ENCODE results near the gene PCDHB13. TPM values are rescaled to one million over a fixed set of nuclear protein-coding genes. Genes with fewer than 3 reads are reported as not detected.
"Not testable (repeated sequence)": the region's sequence is repeated elsewhere in the genome, so short reads cannot be mapped to it uniquely, and the experiment has no call there.

PCDHB13 gene
- polyA plus RNA-seq, 3 donors: 6.9 to 7.9 (median 7.2) TPM

GRCh38 chr5:141241496-141241895 lies 27.8 kb downstream of the PCDHB13 start:
- no peak for DNase-seq (ENCODE audit: extremely low read depth in 1 of 11, low read depth in 9 of 11, low spot score in 4 of 11)

- peak in 2 of 11 donors; percentile 20 to 27 for DNase-seq (ENCODE audit: extremely low read depth in 1 of 11, low read depth in 9 of 11, low spot score in 4 of 11)
Measured at GRCh38 chr5:141245250-141245717, 31.6 kb downstream of the PCDHB13 start, which contains the start of gene PCDHB15. Gene PCDHB15 (plus strand): TSS chr5:141245395. CDS start chr5:141245579, 184 bp downstream.

DNA sequence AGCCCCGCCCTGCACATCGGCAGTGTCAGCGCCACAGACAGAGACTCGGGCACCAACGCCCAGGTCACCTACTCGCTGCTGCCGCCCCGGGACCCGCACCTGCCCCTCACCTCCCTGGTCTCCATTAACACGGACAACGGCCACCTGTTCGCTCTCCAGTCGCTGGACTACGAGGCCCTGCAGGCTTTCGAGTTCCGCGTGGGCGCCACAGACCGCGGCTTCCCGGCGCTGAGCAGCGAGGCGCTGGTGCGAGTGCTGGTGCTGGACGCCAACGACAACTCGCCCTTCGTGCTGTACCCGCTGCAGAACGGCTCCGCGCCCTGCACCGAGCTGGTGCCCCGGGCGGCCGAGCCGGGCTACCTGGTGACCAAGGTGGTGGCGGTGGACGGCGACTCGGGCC lies 33.3 kb downstream of the PCDHB13 start:
- not testable (repeated sequence) for DNase-seq (ENCODE audit: extremely low read depth in 1 of 11, low read depth in 9 of 11, low spot score in 4 of 11)

DNA sequence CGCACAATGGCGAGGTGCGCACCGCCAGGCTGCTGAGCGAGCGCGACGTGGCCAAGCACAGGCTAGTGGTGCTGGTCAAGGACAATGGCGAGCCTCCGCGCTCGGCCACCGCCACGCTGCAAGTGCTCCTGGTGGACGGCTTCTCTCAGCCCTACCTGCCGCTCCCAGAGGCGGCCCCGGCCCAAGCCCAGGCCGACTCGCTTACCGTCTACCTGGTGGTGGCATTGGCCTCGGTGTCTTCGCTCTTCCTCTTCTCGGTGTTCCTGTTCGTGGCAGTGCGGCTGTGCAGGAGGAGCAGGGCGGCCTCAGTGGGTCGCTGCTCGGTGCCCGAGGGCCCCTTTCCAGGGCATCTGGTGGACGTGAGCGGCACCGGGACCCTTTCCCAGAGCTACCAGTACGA lies 33.7 kb downstream of the PCDHB13 start:
- DNase-seq (ENCODE audit: extremely low read depth in 1 of 11, low read depth in 9 of 11, low spot score in 4 of 11): not testable (repeated sequence)

DNA sequence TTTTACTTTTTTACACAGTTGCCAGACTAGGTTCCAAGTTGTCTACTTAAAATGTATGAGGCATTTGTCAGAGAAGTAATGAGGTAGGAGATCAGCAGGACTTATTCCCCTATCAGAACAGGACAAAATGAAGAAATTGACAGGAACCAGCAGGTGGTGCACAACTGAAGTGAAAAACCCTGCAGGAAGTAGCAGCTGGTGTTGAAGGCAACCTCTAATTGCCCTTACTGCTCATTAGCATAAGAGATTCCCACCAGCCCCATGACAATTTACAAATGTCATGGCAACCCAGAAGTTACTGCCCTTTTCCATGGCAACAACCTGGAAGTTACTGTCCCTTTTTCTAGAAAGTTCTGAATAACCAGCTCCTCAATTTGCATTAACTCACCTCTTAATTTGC lies 36.9 kb downstream of the PCDHB13 start:
- no peak for DNase-seq (ENCODE audit: extremely low read depth in 1 of 11, low read depth in 9 of 11, low spot score in 4 of 11)

DNA sequence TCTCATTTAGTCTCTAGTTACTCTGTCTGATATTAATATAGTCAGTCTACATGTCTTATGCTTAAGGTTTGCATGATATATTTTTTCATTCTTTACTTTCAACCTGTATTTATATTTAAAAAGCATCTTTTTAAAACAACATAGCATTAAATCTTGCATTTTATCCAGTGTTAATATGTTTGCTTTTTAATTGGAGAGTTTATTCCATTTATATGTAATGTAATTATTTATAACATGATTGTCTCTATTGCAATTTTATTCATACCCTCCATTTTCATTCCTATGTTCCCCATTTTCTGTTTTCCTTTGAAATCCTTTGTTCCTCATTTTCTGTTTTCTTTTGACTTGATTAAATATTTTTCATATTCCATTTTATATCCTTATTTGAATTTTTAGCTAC lies 44.7 kb downstream of the PCDHB13 start:
- DNase-seq (ENCODE audit: extremely low read depth in 1 of 11, low read depth in 9 of 11, low spot score in 4 of 11): no peak

GRCh38 chr5:141258948-141259347 lies 45.2 kb downstream of the PCDHB13 start:
- DNase-seq (ENCODE audit: extremely low read depth in 1 of 11, low read depth in 9 of 11, low spot score in 4 of 11): no peak

DNA sequence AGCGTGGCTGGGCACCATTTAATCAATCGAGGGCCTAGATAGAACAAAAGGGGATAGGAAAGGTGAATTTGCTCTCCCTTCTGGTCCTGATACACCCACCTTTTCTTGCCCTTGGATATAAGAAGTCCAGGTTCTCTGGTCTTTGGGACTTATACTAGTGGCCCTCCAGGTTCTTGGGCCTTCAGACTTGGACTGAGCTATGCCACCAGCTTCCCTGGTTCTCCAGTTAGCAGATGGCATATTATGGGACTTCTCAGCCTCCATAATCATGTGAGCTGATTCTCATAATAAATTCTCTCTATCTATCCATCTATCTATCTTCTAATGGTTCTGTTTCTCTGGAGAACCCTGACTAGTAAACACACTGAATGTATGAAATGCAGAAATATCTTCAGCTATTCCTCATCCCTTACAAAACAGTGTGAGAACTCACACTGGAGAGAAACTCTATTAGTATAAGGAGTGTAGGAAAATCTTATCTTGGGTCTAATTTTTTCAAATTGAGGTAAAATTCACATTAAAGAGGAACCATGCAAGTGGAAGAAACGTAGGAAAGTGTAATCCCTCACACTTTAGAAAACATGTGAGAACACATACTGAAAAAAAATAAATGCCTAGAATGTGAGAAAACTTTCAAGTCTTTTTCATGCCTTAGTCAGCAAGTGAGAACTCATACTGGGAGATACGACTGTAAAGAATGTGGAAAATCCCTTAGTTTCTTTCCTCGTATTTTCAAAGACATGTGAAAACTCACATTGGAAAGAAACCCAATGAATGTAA lies 46.9 kb downstream of the PCDHB13 start:
- no peak for DNase-seq (ENCODE audit: extremely low read depth in 1 of 11, low read depth in 9 of 11, low spot score in 4 of 11)

GRCh38 chr5:141261238-141261546 lies 47.5 kb downstream of the PCDHB13 start:
- no peak for DNase-seq (ENCODE audit: extremely low read depth in 1 of 11, low read depth in 9 of 11, low spot score in 4 of 11)

Other genes starting within 250 kb of the PCDHB13 start
- under 1 TPM; 0.52 to 0.65 (median 0.64) TPM for gene PCDHAC2, start 247.4 kb upstream of the PCDHB13 start, polyA plus RNA-seq (ENCODE audit: insufficient read length in 3 of 3)
- gene PCDHB1, start 162.5 kb upstream of the PCDHB13 start, polyA plus RNA-seq (ENCODE audit: insufficient read length in 3 of 3): under 1 TPM; 0.04 to 0.12 (median 0.12) TPM
- 10 to 100 TPM in 1 of 3 donors, 1 to 10 TPM in 2; 4.9 to 11.5 (median 5.1) TPM for gene PCDHB2, start 119.3 kb upstream of the PCDHB13 start, polyA plus RNA-seq (ENCODE audit: insufficient read length in 3 of 3)
- gene PCDHB3, start 113.4 kb upstream of the PCDHB13 start, polyA plus RNA-seq (ENCODE audit: insufficient read length in 3 of 3): 1 to 10 TPM; 3.3 to 3.9 (median 3.5) TPM
- 1 to 10 TPM; 1.2 to 2.6 (median 1.7) TPM for gene PCDHB4, start 92.1 kb upstream of the PCDHB13 start, polyA plus RNA-seq (ENCODE audit: insufficient read length in 3 of 3)
- 1 to 10 TPM; 6.0 to 9.0 (median 8.5) TPM for gene PCDHB5, start 78.7 kb upstream of the PCDHB13 start, polyA plus RNA-seq (ENCODE audit: insufficient read length in 3 of 3)
- 1 to 10 TPM; 2.4 to 3.2 (median 3.0) TPM for gene PCDHB6, start 63.9 kb upstream of the PCDHB13 start, polyA plus RNA-seq (ENCODE audit: insufficient read length in 3 of 3)
- gene PCDHB7, start 41.3 kb upstream of the PCDHB13 start, polyA plus RNA-seq (ENCODE audit: insufficient read length in 3 of 3): 1 to 10 TPM; 4.0 to 4.4 (median 4.2) TPM
- 1 to 10 TPM; 1.8 to 3.7 (median 2.4) TPM for gene PCDHB8, start 36.1 kb upstream of the PCDHB13 start, polyA plus RNA-seq (ENCODE audit: insufficient read length in 3 of 3)
- 1 to 10 TPM; 5.0 to 7.6 (median 5.1) TPM for gene PCDHB16, start 31.5 kb upstream of the PCDHB13 start, polyA plus RNA-seq (ENCODE audit: insufficient read length in 3 of 3)
- gene PCDHB9, start 26.8 kb upstream of the PCDHB13 start, polyA plus RNA-seq (ENCODE audit: insufficient read length in 3 of 3): 1 to 10 TPM; 4.1 to 4.4 (median 4.3) TPM
- gene PCDHB10, start 21.6 kb upstream of the PCDHB13 start, polyA plus RNA-seq (ENCODE audit: insufficient read length in 3 of 3): 1 to 10 TPM; 4.8 to 7.5 (median 6.8) TPM
- gene PCDHB11, start 14.3 kb upstream of the PCDHB13 start, polyA plus RNA-seq (ENCODE audit: insufficient read length in 3 of 3): 1 to 10 TPM; 4.0 to 6.3 (median 4.7) TPM
- gene PCDHB12, start 5.2 kb upstream of the PCDHB13 start, polyA plus RNA-seq (ENCODE audit: insufficient read length in 3 of 3): 1 to 10 TPM; 4.6 to 5.1 (median 5.0) TPM
- gene PCDHB14, start 9.4 kb downstream of the PCDHB13 start, polyA plus RNA-seq (ENCODE audit: insufficient read length in 3 of 3): 10 to 100 TPM in 2 of 3 donors, 1 to 10 TPM in 1; 9.5 to 11.6 (median 10.6) TPM
- gene PCDHB15, start 31.5 kb downstream of the PCDHB13 start, polyA plus RNA-seq (ENCODE audit: insufficient read length in 3 of 3): 10 to 100 TPM; 13.2 to 15.0 (median 14.9) TPM
- under 1 TPM in 2 of 3 donors, not detected in 1; 0.14 to 0.35 TPM for gene SLC25A2, start 90.1 kb downstream of the PCDHB13 start, polyA plus RNA-seq (ENCODE audit: insufficient read length in 3 of 3)
- gene TAF7, start 106.9 kb downstream of the PCDHB13 start, polyA plus RNA-seq (ENCODE audit: insufficient read length in 3 of 3): 100 to 1,000 TPM; 134 to 184 (median 157) TPM
- gene PCDHGA1, start 116.6 kb downstream of the PCDHB13 start, polyA plus RNA-seq (ENCODE audit: insufficient read length in 3 of 3): 1 to 10 TPM in 2 of 3 donors, under 1 TPM in 1; 0.92 to 1.2 (median 1.0) TPM
- 1 to 10 TPM; 6.0 to 7.9 (median 6.1) TPM for gene PCDHGA2, start 124.8 kb downstream of the PCDHB13 start, polyA plus RNA-seq (ENCODE audit: insufficient read length in 3 of 3)
- 1 to 10 TPM; 3.1 to 4.2 (median 3.6) TPM for gene PCDHGA3, start 129.9 kb downstream of the PCDHB13 start, polyA plus RNA-seq (ENCODE audit: insufficient read length in 3 of 3)
- gene PCDHGB1, start 136.2 kb downstream of the PCDHB13 start, polyA plus RNA-seq (ENCODE audit: insufficient read length in 3 of 3): 1 to 10 TPM; 1.5 to 2.5 (median 2.2) TPM
- gene PCDHGA4, start 141.1 kb downstream of the PCDHB13 start, polyA plus RNA-seq (ENCODE audit: insufficient read length in 3 of 3): 1 to 10 TPM; 2.0 to 3.4 (median 2.2) TPM
- gene PCDHGB2, start 146.1 kb downstream of the PCDHB13 start, polyA plus RNA-seq (ENCODE audit: insufficient read length in 3 of 3): 1 to 10 TPM; 3.5 to 4.3 (median 3.8) TPM
- 1 to 10 TPM; 2.1 to 2.7 (median 2.6) TPM for gene PCDHGA5, start 150.2 kb downstream of the PCDHB13 start, polyA plus RNA-seq (ENCODE audit: insufficient read length in 3 of 3)
- gene PCDHGB3, start 156.3 kb downstream of the PCDHB13 start, polyA plus RNA-seq (ENCODE audit: insufficient read length in 3 of 3): 1 to 10 TPM; 2.1 to 2.5 (median 2.5) TPM
- 1 to 10 TPM; 6.5 to 8.0 (median 7.2) TPM for gene PCDHGA6, start 160.0 kb downstream of the PCDHB13 start, polyA plus RNA-seq (ENCODE audit: insufficient read length in 3 of 3)
- gene PCDHGA7, start 168.8 kb downstream of the PCDHB13 start, polyA plus RNA-seq (ENCODE audit: insufficient read length in 3 of 3): 1 to 10 TPM; 2.0 to 2.7 (median 2.5) TPM
- gene PCDHGB4, start 173.8 kb downstream of the PCDHB13 start, polyA plus RNA-seq (ENCODE audit: insufficient read length in 3 of 3): 1 to 10 TPM; 4.9 to 6.5 (median 6.1) TPM
- 1 to 10 TPM in 1 of 3 donors, under 1 TPM in 2; 0.58 to 1.0 (median 0.61) TPM for gene PCDHGA8, start 178.7 kb downstream of the PCDHB13 start, polyA plus RNA-seq (ENCODE audit: insufficient read length in 3 of 3)
- 10 to 100 TPM in 2 of 3 donors, 1 to 10 TPM in 1; 8.6 to 11.5 (median 10.8) TPM for gene PCDHGB5, start 184.0 kb downstream of the PCDHB13 start, polyA plus RNA-seq (ENCODE audit: insufficient read length in 3 of 3)
- 1 to 10 TPM; 3.6 to 6.2 (median 5.4) TPM for gene PCDHGA9, start 188.9 kb downstream of the PCDHB13 start, polyA plus RNA-seq (ENCODE audit: insufficient read length in 3 of 3)
- 1 to 10 TPM; 6.7 to 7.6 (median 7.6) TPM for gene PCDHGB6, start 194.1 kb downstream of the PCDHB13 start, polyA plus RNA-seq (ENCODE audit: insufficient read length in 3 of 3)
- 1 to 10 TPM; 3.0 to 3.7 (median 3.3) TPM for gene PCDHGA10, start 199.1 kb downstream of the PCDHB13 start, polyA plus RNA-seq (ENCODE audit: insufficient read length in 3 of 3)
- gene PCDHGB7, start 203.8 kb downstream of the PCDHB13 start, polyA plus RNA-seq (ENCODE audit: insufficient read length in 3 of 3): 10 to 100 TPM; 15.2 to 16.6 (median 15.7) TPM
- gene PCDHGA11, start 207.1 kb downstream of the PCDHB13 start, polyA plus RNA-seq (ENCODE audit: insufficient read length in 3 of 3): 1 to 10 TPM; 3.9 to 5.4 (median 5.2) TPM
- gene PCDHGA12, start 216.6 kb downstream of the PCDHB13 start, polyA plus RNA-seq (ENCODE audit: insufficient read length in 3 of 3): 1 to 10 TPM; 1.5 to 3.0 (median 1.9) TPM